AG04450 (cell line): Measurements from ENCODE around the gene UBXN10. TPM values are rescaled to one million over a fixed set of nuclear protein-coding genes. Genes with fewer than 3 reads are reported as not detected.

Source experiments
- CTCF ChIA-PET: fragments of 300-600, 350-600 bp; formaldehyde crosslinking; extraction: SDS; loops from one replicate; lab custom pipeline; 2022; ENCODE audit warnings: antibody characterized with exemption, inconsistent platforms; lab: Charles Lee
- POLR2A ChIA-PET: fragments of 350-600 bp; formaldehyde crosslinking; extraction: SDS; loops from one replicate; lab custom pipeline; 2021; ENCODE audit warnings: antibody characterized with exemption, inconsistent platforms; lab: Yijun Ruan, JAX
- DNase-seq: peaks from one replicate; pipeline ENCODE4 v3.0.0-alpha.2; 2011; ENCODE audit warnings: low read depth, low spot score
- H3K27ac ChIP-seq: one replicate; pipeline ENCODE4 v1.5.1; 2012; ENCODE audit warnings: low read depth, low read length, control low read depth
- H3K27me3 ChIP-seq: one replicate; pipeline ENCODE4 v1.6.0; 2012; ENCODE audit warnings: low read length; ENCODE audit not compliant: control insufficient read depth, insufficient read depth
- H3K4me3 ChIP-seq: 2 replicates; pipeline ENCODE4 v1.5.1; 2011; ENCODE audit warnings: mild to moderate bottlenecking, low read depth, low read length, control low read depth
- H3K9me3 ChIP-seq: 2 replicates; pipeline ENCODE4 v1.5.1; 2012; ENCODE audit warnings: low read length; ENCODE audit not compliant: control insufficient read depth, insufficient read depth
- polyA plus RNA-seq: library from polyadenylated mRNA; depleted of rRNA; stranded (reverse); fragments of >200 nt; gene quantifications from 2 replicates; pipeline ENCODE4 v1.2.3, GENCODE V29; 2011
- TF ChIP-seq, protein P1 (sequence below): IDR thresholded peaks from 2 replicates; pipeline ENCODE4 v1.5.1; 2011; ENCODE audit warnings: low read depth, low read length, control low read depth, inconsistent platforms

The UBXN10 gene
- polyA plus RNA-seq, 1 experiment: not detected

DNA sequence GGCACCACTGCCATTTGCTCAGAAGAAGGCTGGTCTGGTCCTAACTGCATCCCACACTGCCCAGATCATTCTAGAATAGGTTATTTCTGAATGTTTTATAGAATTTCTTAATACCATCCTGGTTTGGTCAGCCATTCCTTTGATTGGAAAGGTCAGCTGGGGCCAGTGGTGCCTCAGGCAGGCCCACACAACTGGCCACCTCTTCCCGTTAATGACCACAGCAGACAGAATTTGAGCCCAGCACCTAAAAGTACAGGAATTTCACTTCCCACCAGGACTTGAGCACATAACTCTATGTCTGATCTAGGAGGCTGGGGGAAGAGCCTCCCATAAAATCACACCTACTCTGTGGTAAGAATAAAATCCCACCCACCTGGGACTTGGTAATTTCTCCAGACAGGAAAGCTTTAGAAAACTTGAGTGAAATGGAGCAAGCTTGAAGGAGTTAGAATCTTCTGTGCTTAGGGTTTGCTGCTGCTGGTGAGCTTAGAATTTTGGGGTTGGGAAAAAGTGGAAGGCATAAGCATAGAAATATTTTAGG lies 7.0 kb downstream of the UBXN10 start:
- peaks cover 48% of the 10 kb centered on the region for H3K27me3 ChIP-seq
- CTCF ChIA-PET: interaction anchor here (0.6 to 4.5 kb wide), 7 partner anchors 16 to 301 kb away, joined by 3 to 65 read pairs (median 8); no protein-coding TSS in a partner anchor
- no peak for DNase-seq
- POLR2A ChIA-PET: interaction anchor here (0.7 kb wide), 1 partner anchor 113 kb away, joined by 3 read pairs; no protein-coding TSS in a partner anchor
- TF ChIP-seq, protein P1, sequence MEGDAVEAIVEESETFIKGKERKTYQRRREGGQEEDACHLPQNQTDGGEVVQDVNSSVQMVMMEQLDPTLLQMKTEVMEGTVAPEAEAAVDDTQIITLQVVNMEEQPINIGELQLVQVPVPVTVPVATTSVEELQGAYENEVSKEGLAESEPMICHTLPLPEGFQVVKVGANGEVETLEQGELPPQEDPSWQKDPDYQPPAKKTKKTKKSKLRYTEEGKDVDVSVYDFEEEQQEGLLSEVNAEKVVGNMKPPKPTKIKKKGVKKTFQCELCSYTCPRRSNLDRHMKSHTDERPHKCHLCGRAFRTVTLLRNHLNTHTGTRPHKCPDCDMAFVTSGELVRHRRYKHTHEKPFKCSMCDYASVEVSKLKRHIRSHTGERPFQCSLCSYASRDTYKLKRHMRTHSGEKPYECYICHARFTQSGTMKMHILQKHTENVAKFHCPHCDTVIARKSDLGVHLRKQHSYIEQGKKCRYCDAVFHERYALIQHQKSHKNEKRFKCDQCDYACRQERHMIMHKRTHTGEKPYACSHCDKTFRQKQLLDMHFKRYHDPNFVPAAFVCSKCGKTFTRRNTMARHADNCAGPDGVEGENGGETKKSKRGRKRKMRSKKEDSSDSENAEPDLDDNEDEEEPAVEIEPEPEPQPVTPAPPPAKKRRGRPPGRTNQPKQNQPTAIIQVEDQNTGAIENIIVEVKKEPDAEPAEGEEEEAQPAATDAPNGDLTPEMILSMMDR: no peak
- no peak overlapping the region for H3K27ac ChIP-seq
- no peak overlapping the region for H3K4me3 ChIP-seq
- H3K9me3 ChIP-seq: no peaks in the 10 kb centered on the region

DNA sequence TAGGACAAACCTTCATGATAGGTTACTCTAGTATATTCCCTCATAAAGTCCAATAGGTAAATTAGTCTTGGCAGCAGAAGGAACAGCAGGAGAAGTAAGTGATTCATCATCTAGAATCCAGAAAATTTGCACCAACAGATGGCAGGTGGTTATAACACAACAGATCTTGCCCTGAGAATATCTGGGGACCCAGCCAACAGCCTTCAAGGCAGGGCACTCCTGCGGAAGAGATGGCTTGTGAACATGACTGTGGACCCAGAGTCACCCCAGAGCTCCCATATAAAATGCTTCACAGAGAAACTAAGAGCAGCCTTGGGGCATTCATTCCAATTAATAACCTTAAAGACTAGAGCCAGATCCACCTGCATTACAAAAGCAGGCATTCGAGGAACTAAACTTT lies 8.3 kb downstream of the UBXN10 start:
- CTCF ChIA-PET: interaction anchor here (0.9 to 4.5 kb wide), 17 partner anchors 11 to 281 kb away, joined by 3 to 65 read pairs (median 6); no protein-coding TSS in a partner anchor
- POLR2A ChIA-PET: no interaction called here
- no peaks in the 10 kb centered on the region for H3K9me3 ChIP-seq
- H3K27ac ChIP-seq: no peak overlapping the region
- no peak for DNase-seq
- H3K27me3 ChIP-seq: peaks cover 41% of the 10 kb centered on the region
- TF ChIP-seq, protein P1: no peak
- H3K4me3 ChIP-seq: no peak overlapping the region

DNA sequence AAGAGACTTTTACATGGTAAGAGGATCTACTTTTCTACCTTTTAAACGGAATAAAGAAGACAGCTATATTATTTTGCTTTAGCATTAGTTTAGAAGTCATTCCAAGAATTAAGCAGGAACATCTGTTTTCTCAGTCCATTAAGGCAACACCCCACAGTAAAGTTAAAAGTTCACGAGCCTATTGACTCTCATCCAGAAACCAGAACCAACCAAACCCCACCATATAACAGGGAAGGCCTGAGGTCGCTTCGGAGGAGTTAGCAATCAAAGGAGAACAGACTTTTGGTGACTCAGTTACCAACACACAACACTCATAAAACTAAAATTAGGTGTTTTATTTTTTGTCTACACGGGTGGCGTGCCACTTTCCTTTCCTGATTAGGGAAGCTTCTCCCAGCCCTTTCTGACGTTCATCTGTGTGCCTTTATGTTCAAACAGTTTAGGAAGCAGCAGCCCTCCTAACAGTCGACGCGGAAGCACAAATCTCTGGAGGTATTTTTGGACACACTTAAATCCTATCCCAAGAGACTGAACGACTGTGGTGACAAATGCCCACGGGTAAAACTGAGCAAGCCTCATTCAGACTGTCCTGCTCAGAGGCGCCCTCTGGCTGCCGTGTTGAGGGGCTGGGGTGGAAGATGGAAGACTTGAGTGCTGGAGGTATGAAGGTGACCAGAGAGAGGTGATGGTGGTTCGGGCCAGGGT lies 9.0 kb downstream of the UBXN10 start:
- ChIA-PET POLR2A (no interaction called here), CTCF (interaction anchor here (0.6 to 4.5 kb wide), 27 partner anchors 10 to 300 kb away, joined by 3 to 65 read pairs (median 5); no protein-coding TSS in a partner anchor)
- Histone ChIP-seq H3K9me3 (no peaks in the 10 kb centered on the region), H3K27me3 (peaks cover 38% of the 10 kb centered on the region), H3K4me3 (no peak overlapping the region), H3K27ac (no peak overlapping the region)
- DNase-seq: peak; percentile 10
- TF ChIP-seq, protein P1: peak; percentile 90

DNA sequence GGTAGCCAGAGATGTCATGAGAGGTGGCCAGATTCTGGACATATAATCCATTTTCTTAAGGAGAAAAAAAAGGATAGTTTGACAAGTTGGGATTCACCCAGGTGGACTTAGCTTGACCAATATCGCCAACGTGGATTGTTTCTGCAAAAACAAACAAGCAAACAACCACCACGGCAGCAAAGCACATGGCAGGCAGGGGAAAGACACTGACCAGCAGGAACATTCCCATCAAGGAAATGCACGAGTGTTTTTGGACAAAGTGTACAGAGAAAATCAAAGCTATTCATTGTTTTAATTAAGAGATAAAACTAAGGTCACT lies 9.5 kb downstream of the UBXN10 start:
- POLR2A ChIA-PET: no interaction called here

More for the DNA sequence above, 9.5 kb downstream of the UBXN10 start:
- Histone ChIP-seq H3K9me3 (no peaks in the 10 kb centered on the region), H3K27me3 (peaks cover 39% of the 10 kb centered on the region), H3K4me3 (no peak overlapping the region), H3K27ac (no peak overlapping the region)
- TF ChIP-seq, protein P1: no peak
- no peak for DNase-seq
- CTCF ChIA-PET: interaction anchor here (0.6 to 4.5 kb wide), 24 partner anchors 8 to 300 kb away, joined by 3 to 65 read pairs (median 4); no protein-coding TSS in a partner anchor
